NT2/D1 (cell line): ENCODE data around the gene ST6GALNAC1.
"Not testable (repeated sequence)": the region's sequence is repeated elsewhere in the genome, so short reads cannot be mapped to it uniquely, and the experiment has no call there.

Experiments
- DNase-seq: peaks from one replicate; pipeline ENCODE4 v3.0.0-alpha.2; 2011; ENCODE audit warnings: low read depth, low spot score
- H3K27me3 ChIP-seq: 2 replicates; pipeline ENCODE4 v1.6.0; 2011; ENCODE audit warnings: mild to moderate bottlenecking; ENCODE audit not compliant: insufficient read length, insufficient read depth
- H3K36me3 ChIP-seq: 2 replicates; pipeline ENCODE4 v1.6.1; 2011; ENCODE audit warnings: mild to moderate bottlenecking, low read length, mixed read lengths; ENCODE audit not compliant: insufficient read depth, insufficient read length
- H3K4me1 ChIP-seq: 2 replicates; pipeline ENCODE4 v1.5.1; 2011; ENCODE audit not compliant: insufficient read depth, insufficient read length
- H3K4me3 ChIP-seq: 2 replicates; pipeline ENCODE4 v1.5.1; 2011; ENCODE audit warnings: low read depth; ENCODE audit not compliant: insufficient read length
- H3K9ac ChIP-seq: 2 replicates; pipeline ENCODE4 v1.6.0; 2011; ENCODE audit warnings: low read depth; ENCODE audit not compliant: insufficient read length
- H3K9me3 ChIP-seq: 2 replicates; pipeline ENCODE4 v1.5.1; 2011; ENCODE audit warnings: mild to moderate bottlenecking, low read length; ENCODE audit not compliant: insufficient read depth
- SUZ12 ChIP-seq: IDR thresholded peaks from 2 replicates; pipeline ENCODE4 v1.6.1; 2011; ENCODE audit not compliant: insufficient read length, insufficient read depth; ENCODE audit errors: extremely low read depth
- YY1 ChIP-seq: IDR thresholded peaks from 2 replicates; pipeline ENCODE4 v1.6.1; 2011; ENCODE audit not compliant: insufficient read length, insufficient read depth
- ZNF274 ChIP-seq: IDR thresholded peaks from 2 replicates; pipeline ENCODE4 v1.6.1; 2011; ENCODE audit warnings: mild to moderate bottlenecking, low read depth, low read length

Gene ST6GALNAC1

GRCh38 chr17:76638263-76638662 is 5.3 kb downstream of the ST6GALNAC1 start:
- H3K27me3 ChIP-seq: no peaks in the 10 kb centered on the region
- no peak for DNase-seq
- TF ChIP-seq SUZ12 (no peak), YY1 (no peak), ZNF274 (no peak)
- H3K4me1 ChIP-seq: peaks cover 2% of the 10 kb centered on the region
- no peaks in the 10 kb centered on the region for H3K9me3 ChIP-seq
- no peak overlapping the region for H3K9ac ChIP-seq
- no peaks in the 10 kb centered on the region for H3K36me3 ChIP-seq
- H3K4me3 ChIP-seq: no peak overlapping the region

- H3K9ac ChIP-seq, DNase-seq, H3K4me3 ChIP-seq, H3K36me3 ChIP-seq, H3K9me3 ChIP-seq, H3K27me3 ChIP-seq, H3K4me1 ChIP-seq: not testable (repeated sequence)
Measured at GRCh38 chr17:76636486-76637206, 6.9 kb downstream of the ST6GALNAC1 start.

GRCh38 chr17:76635659-76636360 is 7.7 kb downstream of the ST6GALNAC1 start:
- Histone ChIP-seq H3K9ac (no peak overlapping the region), H3K4me1 (peaks cover 8% of the 10 kb centered on the region), H3K9me3 (no peaks in the 10 kb centered on the region), H3K27me3 (no peaks in the 10 kb centered on the region), H3K4me3 (no peak overlapping the region), H3K36me3 (no peaks in the 10 kb centered on the region)
- no peak for DNase-seq
- TF ChIP-seq YY1: no peak
- TF ChIP-seq SUZ12: no peak
- no peak for TF ChIP-seq ZNF274

GRCh38 chr17:76635039-76635438 is 8.5 kb downstream of the ST6GALNAC1 start:
- no peak for TF ChIP-seq SUZ12
- TF ChIP-seq ZNF274: no peak
- TF ChIP-seq YY1: no peak
- DNase-seq: no peak
- Histone ChIP-seq H3K4me1 (peaks cover 8% of the 10 kb centered on the region), H3K9me3 (no peaks in the 10 kb centered on the region), H3K27me3 (no peaks in the 10 kb centered on the region), H3K4me3 (no peak overlapping the region), H3K9ac (no peak overlapping the region), H3K36me3 (no peaks in the 10 kb centered on the region)

- Histone ChIP-seq H3K9ac (no peak overlapping the region), H3K36me3 (no peaks in the 10 kb centered on the region), H3K4me1 (peaks cover 14% of the 10 kb centered on the region), H3K4me3 (no peak overlapping the region), H3K27me3 (no peaks in the 10 kb centered on the region), H3K9me3 (no peaks in the 10 kb centered on the region)
- no peak for DNase-seq
- TF ChIP-seq ZNF274: no peak
- no peak for TF ChIP-seq YY1
- no peak for TF ChIP-seq SUZ12
Measured at GRCh38 chr17:76633628-76634328, 9.8 kb downstream of the ST6GALNAC1 start.

- Histone ChIP-seq H3K9ac (peak overlapping the region; percentile 0), H3K36me3 (no peaks in the 10 kb centered on the region), H3K4me3 (no peak overlapping the region), H3K4me1 (peaks cover 14% of the 10 kb centered on the region), H3K9me3 (no peaks in the 10 kb centered on the region), H3K27me3 (no peaks in the 10 kb centered on the region)
- no peak for TF ChIP-seq SUZ12
- no peak for TF ChIP-seq YY1
- no peak for TF ChIP-seq ZNF274
- no peak for DNase-seq
Measured at GRCh38 chr17:76631821-76632565, 11.6 kb downstream of the ST6GALNAC1 start.
